Panc1 (cell line): Measurements from ENCODE around the gene AP1G2.
A peak's percentile ranks its signal among the peaks of the same experiment; 100 is the strongest.

Source experiments
- CTCF ChIP-seq: fragments of 450-650 bp; IDR thresholded peaks from 2 replicates; pipeline ENCODE4 v1.5.1; 2017; ENCODE audit warnings: mild to moderate bottlenecking
- POLR2AphosphoS5 ChIP-seq: IDR thresholded peaks from 2 replicates; pipeline ENCODE4 v1.6.1; 2012; ENCODE audit warnings: mild to moderate bottlenecking, low read depth, low read length, moderate library complexity
- REST ChIP-seq, 2 experiments: IDR thresholded peaks; 2 replicates each; pipeline ENCODE4 v1.6.1; 2011 to 2012; ENCODE audit warnings: low read depth in 2 of 2, control low read depth in 1 of 2, low read length in 1 of 2, mild to moderate bottlenecking in 1 of 2, moderate library complexity in 1 of 2; ENCODE audit not compliant: insufficient read depth in 1 of 2
- TCF7L2 ChIP-seq: IDR thresholded peaks from 2 replicates; pipeline ENCODE4 v1.6.1; 2011; ENCODE audit warnings: mild to moderate bottlenecking, low read depth, low read length, inconsistent platforms

- TF ChIP-seq CTCF, result no peak
- peak; percentile 53; the same call in 1 of the 2 replicates for TF ChIP-seq POLR2AphosphoS5
- no peak for TF ChIP-seq TCF7L2
- no peak for TF ChIP-seq REST (IDR thresholded peaks at IDR 0.05; ENCODE audit: insufficient read depth in 1 of 2, low read depth in 2 of 2, low read length in 1 of 2)
Measured at GRCh38 chr14:23567186-23568020, at the start of gene AP1G2.
